AG10803 (cell line): ENCODE data around the gene HDAC11.
"Not testable (repeated sequence)": the region's sequence is repeated elsewhere in the genome, so short reads cannot be mapped to it uniquely, and the experiment has no call there.

Experiments used
- DNase-seq: peaks from one replicate; pipeline ENCODE4 v3.0.0; 2010; ENCODE audit warnings: low read depth
- H3K4me3 ChIP-seq: 2 replicates; pipeline ENCODE4 v1.5.1; 2011; ENCODE audit warnings: mild to moderate bottlenecking, low read length, control low read depth
- TF ChIP-seq, protein P1 (sequence below): conservative IDR thresholded peaks from 2 replicates; pipeline ENCODE4 v1.5.1; 2011; ENCODE audit warnings: mild to moderate bottlenecking, low read length, control low read depth, inconsistent platforms

Gene HDAC11

DNA sequence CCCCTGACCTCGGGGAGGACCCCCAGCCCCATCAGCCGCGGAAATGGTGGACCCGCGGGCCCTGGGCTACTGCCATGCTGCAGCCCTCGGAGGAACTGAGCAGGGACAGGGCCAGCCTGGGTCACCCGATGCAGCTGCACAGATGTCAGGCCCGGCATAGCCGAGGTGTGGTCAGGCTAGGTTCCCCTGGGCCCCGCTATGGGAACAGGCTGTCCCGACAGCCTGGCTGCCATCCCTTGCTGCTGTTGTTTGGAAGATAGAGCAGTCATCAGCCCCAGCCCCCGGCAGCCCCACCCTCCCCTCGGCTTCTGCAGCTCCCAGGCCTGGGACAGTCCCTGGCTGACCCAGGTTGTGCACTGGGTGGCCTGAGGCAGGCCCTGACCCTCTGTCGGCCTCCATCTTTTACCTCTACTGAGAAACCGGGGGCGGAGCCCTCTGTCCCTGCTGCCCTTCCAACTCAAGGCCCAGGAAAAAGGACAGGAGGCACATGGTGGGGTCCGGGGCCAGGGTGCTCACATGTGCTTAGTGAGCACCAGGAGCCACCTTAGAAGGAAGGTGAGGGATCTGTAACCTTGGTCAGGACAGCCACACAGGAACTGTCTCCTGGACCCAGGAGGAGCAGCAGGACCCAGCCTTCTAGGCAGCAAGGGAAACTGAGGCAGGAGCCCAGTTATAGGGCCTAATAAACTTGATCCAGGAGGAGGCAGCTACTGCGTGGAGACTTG is 37.3 kb downstream of the HDAC11 start:
- no peak for DNase-seq
- TF ChIP-seq, protein P1, sequence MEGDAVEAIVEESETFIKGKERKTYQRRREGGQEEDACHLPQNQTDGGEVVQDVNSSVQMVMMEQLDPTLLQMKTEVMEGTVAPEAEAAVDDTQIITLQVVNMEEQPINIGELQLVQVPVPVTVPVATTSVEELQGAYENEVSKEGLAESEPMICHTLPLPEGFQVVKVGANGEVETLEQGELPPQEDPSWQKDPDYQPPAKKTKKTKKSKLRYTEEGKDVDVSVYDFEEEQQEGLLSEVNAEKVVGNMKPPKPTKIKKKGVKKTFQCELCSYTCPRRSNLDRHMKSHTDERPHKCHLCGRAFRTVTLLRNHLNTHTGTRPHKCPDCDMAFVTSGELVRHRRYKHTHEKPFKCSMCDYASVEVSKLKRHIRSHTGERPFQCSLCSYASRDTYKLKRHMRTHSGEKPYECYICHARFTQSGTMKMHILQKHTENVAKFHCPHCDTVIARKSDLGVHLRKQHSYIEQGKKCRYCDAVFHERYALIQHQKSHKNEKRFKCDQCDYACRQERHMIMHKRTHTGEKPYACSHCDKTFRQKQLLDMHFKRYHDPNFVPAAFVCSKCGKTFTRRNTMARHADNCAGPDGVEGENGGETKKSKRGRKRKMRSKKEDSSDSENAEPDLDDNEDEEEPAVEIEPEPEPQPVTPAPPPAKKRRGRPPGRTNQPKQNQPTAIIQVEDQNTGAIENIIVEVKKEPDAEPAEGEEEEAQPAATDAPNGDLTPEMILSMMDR: no peak
- H3K4me3 ChIP-seq: no peak overlapping the region

DNA sequence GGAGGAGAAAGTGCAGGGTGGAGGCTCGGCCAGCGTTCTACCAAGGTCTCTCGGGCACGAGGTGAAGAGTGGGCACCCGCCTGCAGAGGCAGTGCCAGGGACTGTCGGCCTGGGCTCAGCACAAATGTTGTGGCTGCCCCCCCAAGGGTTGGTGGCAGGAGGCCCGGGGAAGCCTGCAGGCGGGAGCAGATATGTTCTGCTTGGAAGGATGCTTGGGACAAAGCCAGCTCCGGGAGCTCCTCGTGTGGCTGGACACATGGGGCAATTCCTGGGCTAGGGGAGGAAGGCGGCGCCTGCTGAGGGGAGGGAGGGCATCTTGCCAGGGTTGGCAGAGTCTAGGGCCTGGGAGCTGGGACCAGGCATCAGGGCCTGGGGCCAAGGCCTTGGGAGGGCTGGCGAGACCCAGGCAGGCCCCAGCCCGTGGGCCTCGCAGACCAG is 38.4 kb downstream of the HDAC11 start:
- TF ChIP-seq, protein P1: no peak
- no peak overlapping the region for H3K4me3 ChIP-seq
- peak; percentile 82 for DNase-seq

DNA sequence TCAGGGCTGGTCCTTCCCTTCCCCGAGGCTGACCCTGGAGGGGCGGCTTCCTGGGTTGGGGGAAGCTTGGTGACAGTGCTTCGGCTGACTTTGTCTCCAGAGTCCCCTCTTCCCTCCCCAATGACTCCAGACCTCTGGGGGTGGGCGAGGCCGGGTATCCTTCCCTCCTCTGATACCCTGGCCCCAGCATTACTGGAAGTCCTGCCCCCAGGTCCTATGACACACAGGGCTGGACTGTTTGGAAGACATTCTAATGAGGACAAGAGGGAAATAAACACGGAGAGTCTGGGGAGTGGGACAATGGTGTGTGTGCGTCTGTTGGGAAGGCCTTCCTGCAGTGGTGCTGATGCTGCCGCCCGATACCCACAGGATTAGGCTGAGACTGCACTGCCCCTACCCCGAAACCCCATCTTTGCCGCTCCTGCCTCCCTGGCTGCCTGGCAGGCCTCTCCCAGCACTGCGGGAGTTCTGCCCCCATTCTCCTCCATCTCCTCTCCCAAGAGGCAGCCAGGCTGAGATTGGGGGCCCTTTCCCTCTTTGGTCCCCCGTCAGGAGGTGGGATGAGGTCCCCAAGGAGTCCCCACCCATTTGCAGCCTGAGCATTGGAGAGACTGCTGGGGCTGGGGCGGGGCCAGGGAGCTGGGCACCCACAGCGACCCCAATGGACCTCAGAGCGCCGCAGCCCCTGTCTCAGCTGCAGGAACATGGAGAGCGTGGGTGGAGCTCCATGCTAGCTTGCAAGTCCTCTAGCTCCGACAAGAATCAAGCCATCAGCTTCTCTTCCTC is 39.1 kb downstream of the HDAC11 start:
- no peak overlapping the region for H3K4me3 ChIP-seq
- TF ChIP-seq, protein P1: no peak
- no peak for DNase-seq

DNA sequence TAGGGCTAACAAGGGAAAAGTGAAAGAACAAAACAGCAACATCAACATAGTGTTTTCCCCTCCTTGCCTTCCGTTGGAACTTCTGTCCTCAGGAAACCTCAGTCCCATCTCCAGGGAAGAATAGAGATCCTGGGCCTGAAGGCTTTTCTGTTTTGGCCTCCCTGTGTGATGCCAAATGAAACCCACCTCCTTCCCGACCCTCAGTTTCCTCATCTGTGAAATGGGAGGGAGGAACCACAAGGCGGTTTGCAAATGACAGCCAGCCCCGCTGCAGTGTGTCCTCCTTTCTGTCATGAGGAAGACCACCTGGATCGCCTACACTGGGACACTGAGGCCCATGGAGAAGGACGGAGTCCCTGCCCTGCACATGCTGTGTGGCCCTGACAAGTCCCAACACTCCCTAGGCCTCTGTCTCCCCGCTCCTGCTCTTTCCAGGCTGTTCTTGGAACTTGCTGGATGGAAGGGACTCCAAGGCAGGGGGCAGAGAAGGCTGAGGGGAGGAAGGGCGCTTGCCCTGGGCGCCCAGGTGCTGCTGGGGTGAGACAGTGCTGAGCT is 40.3 kb downstream of the HDAC11 start:
- DNase-seq: no peak
- no peak overlapping the region for H3K4me3 ChIP-seq
- TF ChIP-seq, protein P1: no peak

DNA sequence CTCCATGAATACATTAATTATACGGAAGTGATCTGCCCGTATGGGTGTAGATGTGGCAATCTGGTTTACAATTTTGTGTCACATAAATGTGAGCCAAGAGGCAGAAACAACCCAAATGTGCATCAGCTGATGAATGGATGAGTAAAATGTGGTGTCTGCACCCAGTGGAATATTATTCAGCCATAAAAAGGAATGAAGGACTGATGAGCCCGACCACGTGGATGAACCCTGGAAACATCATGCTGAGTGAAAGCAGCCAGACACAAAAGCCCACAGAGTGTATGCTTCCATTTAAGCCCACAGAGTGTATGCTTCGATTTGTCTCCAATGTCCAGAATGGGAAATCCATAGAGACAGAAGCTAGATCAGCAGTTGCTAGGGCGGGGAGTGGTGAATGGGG is 41.2 kb downstream of the HDAC11 start:
- DNase-seq: no peak
- TF ChIP-seq, protein P1: no peak
- H3K4me3 ChIP-seq: no peak overlapping the region

DNA sequence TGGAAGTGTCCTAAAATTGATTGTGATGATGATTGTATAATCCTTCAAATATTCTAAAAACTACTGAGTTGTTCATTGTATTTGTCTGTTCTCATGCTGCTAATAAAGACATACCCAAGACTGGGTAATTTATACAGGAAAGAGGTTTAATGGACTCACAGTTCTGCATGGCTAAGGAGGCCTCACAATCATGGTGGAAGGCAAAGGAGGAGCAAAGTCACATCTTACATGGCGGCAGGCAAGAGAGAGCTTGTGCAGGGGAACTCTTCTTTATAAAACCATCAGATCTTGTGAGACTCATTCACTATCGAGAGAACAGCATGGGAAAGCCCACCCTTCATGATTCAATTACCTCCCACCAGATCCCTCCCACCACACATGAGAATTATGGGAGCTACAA is 41.6 kb downstream of the HDAC11 start:
- H3K4me3 ChIP-seq, DNase-seq: not testable (repeated sequence)

DNA sequence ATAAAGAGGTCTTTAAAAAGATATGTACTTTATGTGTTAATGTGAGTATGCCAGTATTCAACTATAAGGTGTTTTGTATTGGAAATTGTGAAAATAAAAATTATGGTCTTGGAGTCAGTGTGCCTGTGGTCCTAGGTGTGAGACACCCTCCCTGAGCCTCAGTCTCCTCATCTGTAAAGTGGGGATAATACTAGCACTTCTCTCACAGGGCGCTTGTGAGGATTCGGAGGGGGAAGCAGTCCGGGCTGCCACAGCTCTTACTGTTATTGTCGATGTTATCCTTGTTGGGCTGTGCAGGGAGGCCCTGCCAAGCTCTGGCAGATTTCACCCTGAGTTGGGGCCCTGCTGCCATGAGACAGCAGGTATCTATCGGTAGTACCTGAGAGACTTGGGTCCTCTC is 42.1 kb downstream of the HDAC11 start:
- no peak for DNase-seq
- TF ChIP-seq, protein P1: no peak
- H3K4me3 ChIP-seq: no peak overlapping the region
